HCT116 (cell line): Measurements from ENCODE around the gene CLEC14A. TPM values are rescaled to one million over a fixed set of nuclear protein-coding genes. Genes with fewer than 3 reads are reported as not detected.

Experiments used
- ATAC-seq: fragments of 200-7000 bp; cut with Tn5 transposase; 2 replicates; pipeline ENCODE4 v1.9.1; 2020; ENCODE audit warnings: mild to moderate bottlenecking, moderate library complexity
- BruUV-seq: library from RNA; stranded (reverse); fragments of 400-500 nt; replicated peaks from 2 replicates; lab custom pipeline; 2021; lab: Mats Ljungman, UMichigan
- CTCF ChIA-PET: fragments of 300-600 bp; sonication (Branson Sonifier 250); formaldehyde crosslinking; loops from one replicate; lab custom pipeline; 2021; ENCODE audit warnings: antibody characterized with exemption; lab: Charles Lee
- POLR2A ChIA-PET: fragments of 300-600, 350-600 bp; sonication (Branson Sonifier 250); formaldehyde crosslinking; loops from one replicate; lab custom pipeline; 2021; ENCODE audit warnings: antibody characterized with exemption; lab: Charles Lee
- RAD21 ChIA-PET, 2 experiments: fragments of 300-600 bp; sonication (Branson Sonifier 250); formaldehyde crosslinking; loops; one replicate each; lab custom pipeline; 2023; ENCODE audit warnings: low total read pairs in 2 of 2; ENCODE audit not compliant: uncharacterized antibody in 2 of 2, unreplicated experiment in 2 of 2, low non-redundant PET in 1 of 2; lab: Charles Lee
- DNase-seq: peaks from one replicate; pipeline ENCODE4 v3.0.0-alpha.2; 2010; ENCODE audit warnings: low read depth, low spot score
- H2AFZ ChIP-seq: fragments of 200-600 bp; shearing (Covaris generic), sonication (generic); 2 replicates; pipeline ENCODE4 v1.6.1; 2017; ENCODE audit warnings: low read depth, mixed run types, mixed read lengths, antibody characterized with exemption, low read length; ENCODE audit not compliant: poor library complexity, severe bottlenecking
- H3K27ac ChIP-seq: 2 replicates; pipeline ENCODE4 v1.5.1; 2012; ENCODE audit warnings: low read depth, low read length
- H3K27me3 ChIP-seq: fragments of 200-600 bp; sonication (generic); 2 replicates; pipeline ENCODE4 v1.6.1; 2016; ENCODE audit warnings: mixed run types, low read length, mixed read lengths; ENCODE audit not compliant: insufficient read depth
- H3K36me3 ChIP-seq, 2 experiments: fragments of 200-500 bp in 1 of 2; fragments of 200-600 bp in 1 of 2; sonication (Bioruptor generic) in 1 of 2; sonication (generic) in 1 of 2; 2 replicates each; pipeline versions ENCODE4 v1.5.1 to v1.6.1; 2014 to 2016; ENCODE audit warnings: low read length in 2 of 2, inconsistent platforms in 1 of 2, mixed read lengths in 1 of 2, mixed run types in 1 of 2; ENCODE audit not compliant: insufficient read depth in 2 of 2, control insufficient read depth in 1 of 2
- H3K4me1 ChIP-seq, 2 experiments: fragments of 200-600 bp in 1 of 2; sonication (generic) in 1 of 2; 2 replicates each; pipeline versions ENCODE4 v1.5.1 to v1.6.1; 2012 to 2017; ENCODE audit warnings: low read length in 2 of 2, inconsistent platforms in 1 of 2, mild to moderate bottlenecking in 1 of 2, mixed read lengths in 1 of 2, mixed run types in 1 of 2, moderate library complexity in 1 of 2; ENCODE audit not compliant: insufficient read depth in 2 of 2, control insufficient read depth in 1 of 2
- H3K4me2 ChIP-seq: fragments of 200-600 bp; sonication (generic); 2 replicates; pipeline ENCODE4 v1.6.1; 2017; ENCODE audit warnings: mixed run types, low read length, mixed read lengths
- H3K4me3 ChIP-seq, 2 experiments: fragments of 200-600 bp in 1 of 2; sonication (generic) in 1 of 2; replicated peaks in 1 of 2; 2 replicates each; pipeline ENCODE4 v1.5.1; 2011 to 2016; ENCODE audit warnings: low read length in 2 of 2, control low read depth in 1 of 2, low read depth in 1 of 2, mild to moderate bottlenecking in 1 of 2, mixed read lengths in 1 of 2, mixed run types in 1 of 2
- H3K79me2 ChIP-seq: fragments of 200-600 bp; sonication (generic); 2 replicates; pipeline ENCODE4 v1.6.1; 2017; ENCODE audit warnings: mild to moderate bottlenecking, mixed run types, low read length, moderate library complexity, mixed read lengths; ENCODE audit not compliant: insufficient read depth
- H3K9ac ChIP-seq: fragments of 200-600 bp; sonication (generic); 2 replicates; pipeline ENCODE4 v1.6.1; 2016; ENCODE audit warnings: low read length, mixed read lengths
- H3K9me2 ChIP-seq: fragments of 200-600 bp; sonication (generic), shearing (Covaris generic); 2 replicates; pipeline ENCODE4 v1.6.1; 2017; ENCODE audit warnings: mixed run types, mild to moderate bottlenecking, moderate library complexity; ENCODE audit not compliant: insufficient read depth
- H3K9me3 ChIP-seq, 2 experiments: fragments of 200-500 bp in 1 of 2; fragments of 200-600 bp in 1 of 2; sonication (Bioruptor generic) in 1 of 2; sonication (generic) in 1 of 2; 2 replicates each; pipeline ENCODE4 v1.6.1; 2014 to 2017; ENCODE audit warnings: low read length in 2 of 2, mixed read lengths in 2 of 2, inconsistent platforms in 1 of 2, low read depth in 1 of 2, mild to moderate bottlenecking in 1 of 2, mixed run types in 1 of 2, moderate library complexity in 1 of 2; ENCODE audit not compliant: control insufficient read depth in 1 of 2, insufficient read depth in 1 of 2
- H4K20me1 ChIP-seq: fragments of 200-600 bp; sonication (generic), shearing (Covaris generic); 2 replicates; pipeline ENCODE4 v1.6.1; 2017; ENCODE audit warnings: mixed run types, mild to moderate bottlenecking, moderate library complexity; ENCODE audit not compliant: insufficient read depth
- intact Hi-C: fragments of 100-400 bp; cut with micrococcal nuclease; formaldehyde crosslinking; loops from 2 replicates; pipeline ENCODE4 v1.10.0; 2022
- total RNA-seq: library from RNA; stranded (reverse); gene quantifications from one replicate; pipeline ENCODE4 v1.2.1, GENCODE V29; 2021; ENCODE audit not compliant: unreplicated experiment
- TF ChIP-seq, protein P1 (sequence below): IDR thresholded peaks from 2 replicates; pipeline ENCODE4 v1.6.1; 2012
- TF ChIP-seq, protein P2 (sequence below): IDR thresholded peaks from 2 replicates; pipeline ENCODE4 v1.6.1; 2012
- TF ChIP-seq, protein P3 (sequence below), 3 experiments: fragments of 200-600 bp in 1 of 3; sonication (generic) in 1 of 3; IDR thresholded peaks in 2 of 3; conservative IDR thresholded peaks in 1 of 3; 2 replicates each; pipeline ENCODE4 v1.5.1; 2012 to 2017; ENCODE audit warnings: low read depth in 2 of 3, low read length in 2 of 3, antibody characterized with exemption in 1 of 3, borderline replicate concordance in 1 of 3, control low read depth in 1 of 3, mild to moderate bottlenecking in 1 of 3, mixed read lengths in 1 of 3, mixed run types in 1 of 3, moderate library complexity in 1 of 3; ENCODE audit not compliant: insufficient read depth in 1 of 3

The CLEC14A gene
- total RNA-seq, 1 experiment from 2014 or later, result 0.10 TPM

DNA sequence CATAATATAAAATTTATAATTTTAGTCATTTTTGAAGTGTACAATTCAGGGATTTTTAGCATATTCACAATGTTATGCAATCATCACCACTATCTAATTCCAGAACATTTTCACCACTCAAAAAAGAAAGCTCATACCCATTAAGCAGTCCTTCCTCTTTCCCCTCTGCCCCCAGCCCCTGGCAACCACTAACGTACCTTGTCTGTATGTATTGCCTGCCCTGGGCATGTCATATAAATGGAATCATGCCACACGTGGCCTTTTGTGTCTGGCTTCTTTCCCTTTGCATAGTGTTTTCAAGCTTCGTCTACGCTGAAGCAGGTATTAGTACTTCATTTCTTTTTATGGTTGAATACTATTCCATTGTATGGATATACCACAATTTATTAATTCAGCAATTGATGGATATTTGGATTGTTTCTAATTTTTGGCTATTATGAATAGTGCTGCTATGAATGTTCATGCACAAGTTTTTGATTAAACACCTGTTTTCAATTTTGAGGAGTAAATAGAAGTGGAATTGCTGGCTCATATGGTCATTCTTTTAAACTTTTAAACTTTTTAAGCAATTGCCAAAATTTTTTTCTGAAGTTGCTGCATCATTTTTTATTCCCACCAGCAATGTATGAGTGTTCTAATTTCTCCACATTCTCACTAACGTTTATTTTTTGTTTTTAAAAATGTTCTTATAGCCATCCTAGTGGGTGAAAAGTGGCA lies 49.8 kb downstream of the CLEC14A start:
- no peaks in the 10 kb centered on the region for H3K9me3 ChIP-seq
- H3K4me3 ChIP-seq, result no peak overlapping the region

More for the DNA sequence above, 49.8 kb downstream of the CLEC14A start:
- Histone ChIP-seq H3K4me1 (no peaks in the 10 kb centered on the region), H2AFZ (no peak overlapping the region), H3K36me3 (no peaks in the 10 kb centered on the region), H3K27ac (no peak overlapping the region), H3K9ac (no peak overlapping the region), H3K79me2 (no peaks in the 10 kb centered on the region), H4K20me1 (no peaks in the 10 kb centered on the region), H3K27me3 (no peaks in the 10 kb centered on the region), H3K9me2 (no peaks in the 10 kb centered on the region), H3K4me2 (no peak overlapping the region)
- ATAC-seq (no peak), DNase-seq (no peak)
- no TSS peak for BruUV-seq
- POLR2A ChIA-PET, result no interaction called here
- RAD21 ChIA-PET, result no interaction called here
- TF ChIP-seq, protein P1, sequence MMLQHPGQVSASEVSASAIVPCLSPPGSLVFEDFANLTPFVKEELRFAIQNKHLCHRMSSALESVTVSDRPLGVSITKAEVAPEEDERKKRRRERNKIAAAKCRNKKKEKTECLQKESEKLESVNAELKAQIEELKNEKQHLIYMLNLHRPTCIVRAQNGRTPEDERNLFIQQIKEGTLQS, result no peak
- TF ChIP-seq, protein P2, sequence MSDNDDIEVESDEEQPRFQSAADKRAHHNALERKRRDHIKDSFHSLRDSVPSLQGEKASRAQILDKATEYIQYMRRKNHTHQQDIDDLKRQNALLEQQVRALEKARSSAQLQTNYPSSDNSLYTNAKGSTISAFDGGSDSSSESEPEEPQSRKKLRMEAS, result no peak
- TF ChIP-seq, protein P3, sequence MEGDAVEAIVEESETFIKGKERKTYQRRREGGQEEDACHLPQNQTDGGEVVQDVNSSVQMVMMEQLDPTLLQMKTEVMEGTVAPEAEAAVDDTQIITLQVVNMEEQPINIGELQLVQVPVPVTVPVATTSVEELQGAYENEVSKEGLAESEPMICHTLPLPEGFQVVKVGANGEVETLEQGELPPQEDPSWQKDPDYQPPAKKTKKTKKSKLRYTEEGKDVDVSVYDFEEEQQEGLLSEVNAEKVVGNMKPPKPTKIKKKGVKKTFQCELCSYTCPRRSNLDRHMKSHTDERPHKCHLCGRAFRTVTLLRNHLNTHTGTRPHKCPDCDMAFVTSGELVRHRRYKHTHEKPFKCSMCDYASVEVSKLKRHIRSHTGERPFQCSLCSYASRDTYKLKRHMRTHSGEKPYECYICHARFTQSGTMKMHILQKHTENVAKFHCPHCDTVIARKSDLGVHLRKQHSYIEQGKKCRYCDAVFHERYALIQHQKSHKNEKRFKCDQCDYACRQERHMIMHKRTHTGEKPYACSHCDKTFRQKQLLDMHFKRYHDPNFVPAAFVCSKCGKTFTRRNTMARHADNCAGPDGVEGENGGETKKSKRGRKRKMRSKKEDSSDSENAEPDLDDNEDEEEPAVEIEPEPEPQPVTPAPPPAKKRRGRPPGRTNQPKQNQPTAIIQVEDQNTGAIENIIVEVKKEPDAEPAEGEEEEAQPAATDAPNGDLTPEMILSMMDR (IDR thresholded peaks at IDR 0.05 in 2 of 3, conservative IDR thresholded peaks at IDR 0.05 in 1 of 3; ENCODE audit: borderline replicate concordance in 1 of 3, insufficient read depth in 1 of 3, low read depth in 2 of 3, low read length in 2 of 3), result no peak
- CTCF ChIA-PET, result no interaction called here
- intact Hi-C loops, result loop anchor here (1.0 kb wide), 1 partner anchor 31 kb away; no protein-coding TSS in a partner anchor
